GM10266 (cell line): ENCODE data around the gene TBC1D4.

Source experiments
- DNase-seq: peaks from one replicate; pipeline ENCODE4 v3.0.0; 2012; ENCODE audit errors: extremely low spot score
- CTCF ChIP-seq: IDR thresholded peaks from 2 replicates; pipeline ENCODE4 v1.5.1; 2012; ENCODE audit warnings: mild to moderate bottlenecking, low read depth; ENCODE audit not compliant: control insufficient read depth, insufficient read depth; ENCODE audit errors: missing control alignments

TBC1D4 gene

GRCh38 chr13:75474956-75475355 lies 7.0 kb downstream of the TBC1D4 start:
- no peak for DNase-seq
- TF ChIP-seq CTCF: no peak

GRCh38 chr13:75473468-75473867 lies 8.5 kb downstream of the TBC1D4 start:
- no peak for TF ChIP-seq CTCF
- DNase-seq: no peak

GRCh38 chr13:75470676-75471075 lies 11.3 kb downstream of the TBC1D4 start:
- DNase-seq: no peak
- TF ChIP-seq CTCF: no peak

- no peak for DNase-seq
- TF ChIP-seq CTCF: no peak
Measured at GRCh38 chr13:75469047-75469446, 12.9 kb downstream of the TBC1D4 start.

GRCh38 chr13:75468602-75469001 lies 13.4 kb downstream of the TBC1D4 start:
- DNase-seq: no peak
- TF ChIP-seq CTCF: no peak

GRCh38 chr13:75468098-75468497 lies 13.9 kb downstream of the TBC1D4 start:
- DNase-seq: no peak
- TF ChIP-seq CTCF: no peak

- no peak for TF ChIP-seq CTCF
- no peak for DNase-seq
Measured at GRCh38 chr13:75467040-75467728, 14.8 kb downstream of the TBC1D4 start.
